HAP-1 (cell line): ENCODE measurements around the gene ITFG1.
A peak's percentile ranks its signal among the peaks of the same experiment; 100 is the strongest.
"Not testable (repeated sequence)": the region's sequence is repeated elsewhere in the genome, so short reads cannot be mapped to it uniquely, and the experiment has no call there.

Experiments used
- DNase-seq, 2 experiments: peaks; one replicate each; pipeline ENCODE4 v3.0.0-alpha.2; 2016 to 2020; ENCODE audit warnings: low spot score in 2 of 2
- H3K27me3 ChIP-seq: fragments of 250-450 bp; sonication (Bioruptor Pico); 2 replicates; pipeline ENCODE4 v1.5.1; 2020; ENCODE audit warnings: low read depth, mild to moderate bottlenecking, moderate library complexity
- H3K36me3 ChIP-seq: fragments of 250-450 bp; sonication (Bioruptor Pico); replicated peaks from 2 replicates; pipeline ENCODE4 v1.5.1; 2020; ENCODE audit warnings: mild to moderate bottlenecking
- H3K4me1 ChIP-seq: fragments of 250-450 bp; sonication (Bioruptor Pico); 2 replicates; pipeline ENCODE4 v1.5.1; 2020; ENCODE audit warnings: mild to moderate bottlenecking
- H3K4me3 ChIP-seq: fragments of 250-450 bp; sonication (Bioruptor Pico); 2 replicates; pipeline ENCODE4 v1.5.1; 2020; ENCODE audit warnings: mild to moderate bottlenecking, moderate library complexity
- H3K9me3 ChIP-seq: fragments of 250-450 bp; sonication (Bioruptor Pico); 2 replicates; pipeline ENCODE4 v1.5.1; 2020; ENCODE audit warnings: mild to moderate bottlenecking, moderate library complexity
- in situ Hi-C: fragments of 300-500 bp; cut with MboI; formaldehyde crosslinking; loops from 3 replicates; pipeline ENCODE4 v1.14.3; 2020; ENCODE audit warnings: low sequenced_read_pairs, inconsistent platforms, mixed read lengths

ITFG1 gene

GRCh38 chr16:47486856-47487255, 26.0 kb upstream of the ITFG1 start:
- no peak for DNase-seq
- Histone ChIP-seq H3K27me3 (no peaks in the 10 kb centered on the region), H3K36me3 (no peaks in the 10 kb centered on the region; the same call in 1 of the 2 replicates), H3K4me3 (no peak overlapping the region), H3K4me1 (peaks cover 25% of the 10 kb centered on the region), H3K9me3 (no peaks in the 10 kb centered on the region)
- in situ Hi-C loops, result no loop called here

- no peak for DNase-seq
- no peaks in the 10 kb centered on the region; the same call in 1 of the 2 replicates for H3K36me3 ChIP-seq
- H3K4me1 ChIP-seq, result peaks cover 10% of the 10 kb centered on the region
- no peaks in the 10 kb centered on the region for H3K9me3 ChIP-seq
- no peaks in the 10 kb centered on the region for H3K27me3 ChIP-seq
- in situ Hi-C loops, result no loop called here
- no peak overlapping the region for H3K4me3 ChIP-seq
Observed at GRCh38 chr16:47483616-47484015, 22.8 kb upstream of the ITFG1 start.

- in situ Hi-C loops, result no loop called here
Observed at GRCh38 chr16:47481698-47482374, 21.0 kb upstream of the ITFG1 start.

GRCh38 chr16:47480410-47480809, 19.5 kb upstream of the ITFG1 start:
- Histone ChIP-seq H3K36me3 (no peaks in the 10 kb centered on the region), H3K4me1 (peaks cover 7% of the 10 kb centered on the region), H3K4me3 (no peak overlapping the region), H3K9me3 (no peaks in the 10 kb centered on the region), H3K27me3 (no peaks in the 10 kb centered on the region)
- no peak for DNase-seq
- in situ Hi-C loops, result no loop called here

More at GRCh38 chr16:47481698-47482374, 21.0 kb upstream of the ITFG1 start:
- DNase-seq, result no peak
- H3K4me3 ChIP-seq, result no peak overlapping the region
- H3K9me3 ChIP-seq, result no peaks in the 10 kb centered on the region
- no peaks in the 10 kb centered on the region for H3K27me3 ChIP-seq
- H3K36me3 ChIP-seq, result no peaks in the 10 kb centered on the region
- peaks cover 7% of the 10 kb centered on the region for H3K4me1 ChIP-seq

- Histone ChIP-seq H3K27me3 (no peaks in the 10 kb centered on the region), H3K4me1 (peaks cover 7% of the 10 kb centered on the region), H3K36me3 (no peaks in the 10 kb centered on the region), H3K4me3 (no peak overlapping the region), H3K9me3 (no peaks in the 10 kb centered on the region)
- no peak for DNase-seq
- in situ Hi-C loops, result no loop called here
Observed at GRCh38 chr16:47477679-47478078, 16.8 kb upstream of the ITFG1 start.

- DNase-seq, result no peak
- in situ Hi-C loops, result no loop called here
- no peaks in the 10 kb centered on the region for H3K9me3 ChIP-seq
- no peaks in the 10 kb centered on the region for H3K36me3 ChIP-seq
- no peaks in the 10 kb centered on the region for H3K27me3 ChIP-seq
- peaks cover 7% of the 10 kb centered on the region for H3K4me1 ChIP-seq
- no peak overlapping the region for H3K4me3 ChIP-seq
Observed at GRCh38 chr16:47476654-47477345, 15.9 kb upstream of the ITFG1 start.

- in situ Hi-C loops, result no loop called here
- no peaks in the 10 kb centered on the region for H3K9me3 ChIP-seq
Observed at GRCh38 chr16:47475786-47476185, 14.9 kb upstream of the ITFG1 start.

GRCh38 chr16:47473792-47474191, 12.9 kb upstream of the ITFG1 start:
- Histone ChIP-seq H3K4me3 (no peak overlapping the region), H3K4me1 (peaks cover 10% of the 10 kb centered on the region), H3K9me3 (no peaks in the 10 kb centered on the region), H3K27me3 (no peaks in the 10 kb centered on the region), H3K36me3 (no peaks in the 10 kb centered on the region; the same call in 1 of the 2 replicates)
- in situ Hi-C loops, result no loop called here
- no peak for DNase-seq

More at GRCh38 chr16:47475786-47476185, 14.9 kb upstream of the ITFG1 start:
- Histone ChIP-seq H3K27me3 (no peaks in the 10 kb centered on the region), H3K4me1 (peaks cover 7% of the 10 kb centered on the region), H3K36me3 (no peaks in the 10 kb centered on the region), H3K4me3 (no peak overlapping the region)
- DNase-seq, result no peak

- H3K27me3 ChIP-seq, H3K36me3 ChIP-seq: not testable (repeated sequence)
Observed at GRCh38 chr16:47473004-47473403, 12.1 kb upstream of the ITFG1 start.

GRCh38 chr16:47470810-47471209, 9.9 kb upstream of the ITFG1 start:
- in situ Hi-C loops, result no loop called here
- peaks cover 8% of the 10 kb centered on the region for H3K4me1 ChIP-seq
- no peaks in the 10 kb centered on the region; the same call in 1 of the 2 replicates for H3K36me3 ChIP-seq
- H3K27me3 ChIP-seq, result no peaks in the 10 kb centered on the region
- DNase-seq, result no peak
- H3K9me3 ChIP-seq, result no peaks in the 10 kb centered on the region
- no peak overlapping the region for H3K4me3 ChIP-seq

More at GRCh38 chr16:47473004-47473403, 12.1 kb upstream of the ITFG1 start:
- H3K9me3 ChIP-seq, in situ Hi-C loops, DNase-seq, H3K4me3 ChIP-seq, H3K4me1 ChIP-seq: not testable (repeated sequence)

- H3K36me3 ChIP-seq, result no peaks in the 10 kb centered on the region; the same call in 1 of the 2 replicates
- in situ Hi-C loops, result no loop called here
- H3K9me3 ChIP-seq, result no peaks in the 10 kb centered on the region
- H3K4me1 ChIP-seq, result peaks cover 11% of the 10 kb centered on the region
- H3K4me3 ChIP-seq, result no peak overlapping the region
- no peaks in the 10 kb centered on the region for H3K27me3 ChIP-seq
- DNase-seq, result peak in 1 of 2 experiments; percentile 37
Observed at GRCh38 chr16:47470211-47470610, 9.3 kb upstream of the ITFG1 start.

- DNase-seq, result no peak
- H3K27me3 ChIP-seq, result no peaks in the 10 kb centered on the region
- H3K9me3 ChIP-seq, result no peaks in the 10 kb centered on the region
- peaks cover 21% of the 10 kb centered on the region for H3K4me1 ChIP-seq
- in situ Hi-C loops, result no loop called here
- no peak overlapping the region for H3K4me3 ChIP-seq
- no peaks in the 10 kb centered on the region; the same call in 1 of the 2 replicates for H3K36me3 ChIP-seq
Observed at GRCh38 chr16:47469227-47469626, 8.4 kb upstream of the ITFG1 start.

GRCh38 chr16:47468070-47468689, 7.3 kb upstream of the ITFG1 start:
- in situ Hi-C loops, H3K27me3 ChIP-seq, H3K9me3 ChIP-seq, DNase-seq, H3K36me3 ChIP-seq, H3K4me3 ChIP-seq: not testable (repeated sequence)
- peaks cover 28% of the 10 kb centered on the region for H3K4me1 ChIP-seq

GRCh38 chr16:47467501-47467900, 6.6 kb upstream of the ITFG1 start:
- no peak overlapping the region for H3K4me3 ChIP-seq
- peaks cover 33% of the 10 kb centered on the region for H3K4me1 ChIP-seq
- no peak for DNase-seq
- no peaks in the 10 kb centered on the region for H3K27me3 ChIP-seq
- no peaks in the 10 kb centered on the region; the same call in 1 of the 2 replicates for H3K36me3 ChIP-seq
- no peaks in the 10 kb centered on the region for H3K9me3 ChIP-seq
- in situ Hi-C loops, result no loop called here
